Hepatic stellate cell (primary cell): ENCODE data around the gene MUC13.

Experiments
- DNase-seq: peaks from one replicate; pipeline ENCODE4 v3.0.0; 2011; ENCODE audit warnings: low spot score

MUC13 gene

GRCh38 chr3:124896824-124897526 is 37.6 kb downstream of the MUC13 start:
- no peak for DNase-seq

DNA sequence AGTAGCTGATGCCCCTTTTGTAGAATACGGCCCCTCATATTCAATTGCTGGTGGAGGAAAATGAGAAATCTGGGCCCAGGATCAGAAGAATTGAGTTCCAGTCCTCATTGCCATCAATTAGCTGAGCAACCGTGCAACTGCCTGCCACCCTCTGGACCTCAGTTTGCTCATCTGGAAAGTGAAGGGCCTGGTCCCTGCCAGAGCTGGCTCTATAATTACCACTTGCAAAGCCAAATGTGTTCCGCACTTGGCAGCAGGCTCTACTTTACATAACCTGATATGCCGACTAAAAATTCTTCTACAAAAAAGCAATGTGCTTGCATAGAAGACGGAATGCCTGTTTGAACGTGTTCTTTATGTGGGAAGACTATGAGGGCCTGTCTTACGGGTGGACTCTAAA is 38.8 kb downstream of the MUC13 start:
- no peak for DNase-seq

DNA sequence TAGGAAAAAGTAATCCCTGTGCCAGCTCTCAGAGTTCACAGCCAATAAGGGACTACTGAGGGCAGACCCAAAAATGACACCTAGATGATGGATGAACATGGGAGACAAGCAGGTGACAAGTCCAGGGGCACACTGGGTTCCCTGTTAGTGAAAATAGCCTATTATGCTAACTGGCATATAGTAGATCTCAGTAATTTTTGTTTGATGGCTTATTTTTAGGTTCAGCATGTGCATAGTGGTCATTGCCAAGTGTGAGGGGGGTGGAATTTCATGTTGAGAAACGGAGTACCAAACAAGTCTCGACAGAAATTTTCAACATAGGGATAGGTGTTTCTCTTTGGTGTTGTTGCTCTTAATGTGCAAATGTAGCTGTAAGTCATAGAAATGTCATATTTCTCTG is 41.0 kb downstream of the MUC13 start:
- DNase-seq = no peak

GRCh38 chr3:124890573-124891190 is 43.9 kb downstream of the MUC13 start:
- no peak for DNase-seq

DNA sequence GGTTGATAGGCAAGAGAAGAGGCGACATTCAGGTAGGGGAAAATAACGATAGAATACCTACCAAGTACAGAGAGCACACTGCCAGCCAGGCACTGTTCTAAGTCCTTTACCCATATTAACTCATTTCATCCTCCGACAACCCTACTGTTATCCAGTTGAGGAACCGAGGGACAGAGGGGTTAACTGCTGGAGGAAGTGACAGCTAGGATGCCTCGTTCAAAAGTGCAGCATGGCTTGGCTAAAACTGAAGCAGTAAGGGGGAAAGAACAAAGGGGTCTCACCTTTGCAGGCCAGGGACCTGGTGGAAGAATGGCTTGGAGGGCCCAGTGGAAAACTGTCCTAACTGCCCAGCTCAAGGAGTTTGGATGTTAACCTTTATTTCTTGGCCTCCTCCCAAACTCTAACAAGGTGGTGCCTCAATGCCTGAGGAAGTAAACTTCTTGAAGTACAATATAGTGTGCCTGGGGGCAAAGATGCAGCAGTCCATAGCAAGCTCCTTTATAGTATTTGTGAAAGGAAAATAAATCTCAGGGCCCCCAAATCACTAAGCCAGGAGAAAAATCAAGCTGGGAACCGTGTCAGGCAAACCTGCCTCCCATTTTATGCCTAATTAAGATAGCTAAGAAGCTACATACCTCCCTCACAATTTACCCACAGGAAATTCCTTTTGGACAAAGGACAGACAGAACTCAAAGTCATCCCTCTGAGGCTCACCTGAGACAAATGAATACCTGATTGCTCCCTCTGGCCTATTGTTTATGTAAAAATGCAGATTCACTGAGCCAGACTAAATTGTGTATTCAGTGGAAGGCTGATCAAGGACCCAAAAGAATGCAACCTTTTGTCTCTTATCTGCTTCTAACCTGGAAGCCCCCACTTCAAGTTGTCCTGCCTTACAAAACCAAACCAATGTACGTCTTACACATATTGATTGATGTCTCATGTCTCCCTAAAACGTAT is 45.8 kb downstream of the MUC13 start:
- no peak for DNase-seq

DNA sequence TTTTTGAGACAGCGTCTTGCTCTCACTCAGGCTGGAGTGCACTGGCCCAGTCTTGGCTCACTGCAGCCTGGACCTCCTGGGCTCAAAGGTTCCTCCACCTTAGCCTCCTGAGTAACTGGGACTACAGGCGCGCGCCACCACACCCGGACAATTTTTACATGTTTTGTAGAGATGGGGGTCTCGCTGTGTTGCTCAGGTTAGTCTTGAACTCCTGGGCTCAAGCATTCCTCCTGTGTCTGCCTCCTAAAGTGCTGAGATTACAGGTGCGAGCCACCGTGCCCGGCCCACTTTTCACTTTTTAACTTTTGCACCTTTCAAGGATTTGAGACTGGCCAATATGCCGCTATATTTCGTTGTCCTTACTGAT is 46.6 kb downstream of the MUC13 start:
- no peak for DNase-seq

GRCh38 chr3:124887177-124887931 is 47.2 kb downstream of the MUC13 start, which contains the start of gene ITGB5:
Gene ITGB5 (minus strand): TSS chr3:124887365. CDS start chr3:124887000, 365 bp downstream.
- DNase-seq = peak; percentile 73

- DNase-seq = peak; percentile 63
Measured at GRCh38 chr3:124886168-124887056, 48.1 kb downstream of the MUC13 start.

- DNase-seq = peak; percentile 57
Measured at GRCh38 chr3:124885466-124886167, 48.9 kb downstream of the MUC13 start.

DNA sequence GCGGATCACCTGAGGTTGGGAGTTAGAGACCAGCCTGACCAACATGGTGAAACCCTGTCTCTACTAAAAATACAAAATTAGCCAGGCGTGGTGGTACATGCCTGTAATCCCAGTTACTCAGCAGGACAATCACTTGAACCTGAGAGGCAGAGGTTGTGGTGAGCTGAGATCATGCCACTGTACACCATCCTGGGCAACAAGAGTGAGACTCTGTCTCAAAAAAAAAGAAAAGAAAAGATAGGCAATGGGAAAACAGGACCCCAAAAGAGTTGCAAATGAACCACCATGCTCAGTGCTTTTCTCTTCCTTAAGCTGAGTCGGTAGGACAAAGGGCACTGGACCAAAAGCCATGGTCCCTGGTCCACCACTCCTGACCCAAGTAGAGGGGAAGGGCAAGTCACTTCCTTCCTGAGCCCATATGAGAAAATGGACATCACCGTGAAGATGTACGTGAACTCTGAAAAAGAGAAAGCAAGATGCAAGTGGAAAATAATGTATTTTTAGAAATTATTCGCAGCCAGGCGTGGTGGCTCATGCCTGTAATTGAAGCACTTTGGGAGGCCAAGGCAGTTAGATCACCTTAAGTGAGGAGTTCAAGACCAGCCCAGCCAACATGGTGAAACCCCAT is 50.0 kb downstream of the MUC13 start:
- no peak for DNase-seq

GRCh38 chr3:124883766-124884473 is 50.6 kb downstream of the MUC13 start:
- DNase-seq = peak; percentile 29

GRCh38 chr3:124882816-124883747 is 51.5 kb downstream of the MUC13 start:
- DNase-seq = no peak

GRCh38 chr3:124881976-124882697 is 52.4 kb downstream of the MUC13 start:
- no peak for DNase-seq

GRCh38 chr3:124879337-124879680 is 55.2 kb downstream of the MUC13 start:
- no peak for DNase-seq

DNA sequence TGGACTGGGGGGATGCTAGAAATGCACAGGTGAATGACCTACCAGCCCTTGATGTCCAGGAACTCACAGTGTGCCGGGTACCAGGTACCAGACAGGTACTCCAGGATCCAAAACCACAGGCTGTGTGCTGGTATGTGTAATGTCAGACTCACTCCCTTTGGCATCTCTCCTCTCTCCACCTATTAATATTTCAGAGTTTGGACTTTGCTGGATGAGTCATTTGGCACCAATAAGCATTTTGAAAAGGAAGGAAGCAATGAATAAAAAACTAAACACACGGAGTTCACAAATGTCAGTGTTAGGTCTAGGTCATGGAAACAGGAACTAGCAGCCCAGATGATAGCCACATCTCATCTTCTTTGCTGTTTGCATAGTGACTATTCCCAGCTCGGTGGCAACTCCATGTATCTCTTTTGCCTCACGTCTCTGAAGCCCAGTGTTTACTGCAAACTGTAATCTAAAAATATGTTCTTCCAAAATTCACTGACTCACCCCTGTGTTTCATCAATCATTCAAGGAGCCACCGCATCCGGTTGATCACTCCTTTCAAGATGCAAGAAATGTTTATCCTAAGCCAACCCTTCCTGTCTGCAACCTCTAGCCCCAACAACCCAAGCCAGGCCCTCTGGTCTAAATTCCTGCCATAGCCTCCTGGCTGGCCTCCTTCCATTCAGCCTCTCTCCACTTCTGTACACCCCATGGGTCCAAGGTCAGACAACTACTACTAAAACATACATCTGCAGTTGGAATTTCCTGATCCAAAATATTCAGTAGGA is 55.8 kb downstream of the MUC13 start:
- peak; percentile 78 for DNase-seq

DNA sequence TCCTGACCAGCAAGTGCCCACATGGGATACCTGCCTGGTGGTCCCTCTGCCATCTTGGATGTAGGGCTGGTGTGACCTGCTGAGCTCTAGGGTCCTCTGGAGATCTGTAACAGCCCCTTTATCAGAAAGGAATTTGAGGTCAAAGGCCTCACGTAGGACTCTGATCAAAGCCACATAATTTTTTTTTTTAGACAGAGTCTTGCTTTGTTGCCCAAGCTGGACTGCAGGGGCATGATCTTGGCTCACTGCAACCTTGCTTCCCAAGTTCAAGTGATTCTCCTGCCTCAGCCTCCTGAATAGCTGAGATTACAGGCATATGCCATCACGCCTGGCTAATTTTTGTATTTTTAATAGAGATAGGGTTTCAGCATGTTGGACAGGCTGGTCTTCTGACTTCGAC is 56.9 kb downstream of the MUC13 start:
- DNase-seq = no peak
